HepG2 (cell line): ENCODE data around the gene GCNT4. TPM values are rescaled to one million over a fixed set of nuclear protein-coding genes. Genes with fewer than 3 reads are reported as not detected.

ENCODE experiments used
- ATAC-seq: fragments of 200-7000 bp; cut with Tn5 transposase; 3 replicates; pipeline ENCODE4 v1.9.1; 2020; ENCODE audit warnings: mild to moderate bottlenecking, moderate library complexity
- BruUV-seq: library from RNA; stranded (reverse); fragments of 400-500 nt; replicated peaks from 2 replicates; lab custom pipeline; 2021; lab: Mats Ljungman, UMichigan
- CTCF ChIA-PET: fragments of 300-600 bp; formaldehyde crosslinking; extraction: SDS; loops from one replicate; lab custom pipeline; 2021; ENCODE audit warnings: low total read pairs, inconsistent platforms, low intra/inter-chr PET ratio; lab: Yijun Ruan, JAX
- POLR2A ChIA-PET: fragments of 350-600 bp; sonication (Branson Sonifier 250); formaldehyde crosslinking; loops from one replicate; lab custom pipeline; 2020; ENCODE audit warnings: antibody characterized with exemption, inconsistent platforms; lab: Yijun Ruan, JAX
- DNase-seq: peaks from one replicate; pipeline ENCODE4 v3.0.0-alpha.2; 2015; ENCODE audit warnings: low spot score
- FAIRE-seq: peaks from 3 replicates; lab custom pipeline; 2011; peaks lifted over from hg19 to GRCh38; lab: Jason Lieb, UNC
- H2AFZ ChIP-seq: one replicate; pipeline ENCODE4 v1.6.1; 2011; ENCODE audit warnings: low read length, inconsistent platforms
- H3K27ac ChIP-seq: fragments of 300-600 bp; 3 replicates; pipeline ENCODE4 v1.8.0; 2011; ENCODE audit warnings: mixed run types, mild to moderate bottlenecking, mixed read lengths, low read length, inconsistent platforms; ENCODE audit not compliant: insufficient read depth; ENCODE audit errors: extremely low read length
- H3K27me3 ChIP-seq, 2 experiments: fragments of 200-600 bp in 1 of 2; 2 replicates in 1 of 2; 3 replicates in 1 of 2; pipeline versions ENCODE4 v1.6.0 to v1.8.0; 2011; ENCODE audit warnings: low read length in 2 of 2, mild to moderate bottlenecking in 2 of 2, moderate library complexity in 2 of 2, inconsistent platforms in 1 of 2; ENCODE audit not compliant: insufficient read depth in 2 of 2, control insufficient read depth in 1 of 2
- H3K36me3 ChIP-seq, 2 experiments: fragments of 200-600 bp in 1 of 2; replicated peaks in 1 of 2; 2 replicates in 1 of 2; 3 replicates in 1 of 2; pipeline versions ENCODE4 v1.5.1 to v1.8.0; 2011; ENCODE audit warnings: low read length in 2 of 2, inconsistent platforms in 1 of 2; ENCODE audit not compliant: insufficient read depth in 2 of 2, control insufficient read depth in 1 of 2
- H3K4me1 ChIP-seq: 2 replicates; pipeline ENCODE4 v1.5.1; 2012; ENCODE audit warnings: low read length, inconsistent platforms; ENCODE audit not compliant: insufficient read depth
- H3K4me2 ChIP-seq: 2 replicates; pipeline ENCODE4 v1.6.0; 2011; ENCODE audit warnings: low read depth, low read length, inconsistent platforms
- H3K4me3 ChIP-seq, 3 experiments: fragments of 200-600 bp in 1 of 3; sonication (generic), shearing (Covaris generic) in 1 of 3; replicated peaks in 1 of 3; 2 replicates each; pipeline ENCODE4 v1.5.1; 2011 to 2016; ENCODE audit warnings: low read length in 3 of 3, inconsistent platforms in 2 of 3, low read depth in 2 of 3, mild to moderate bottlenecking in 2 of 3, control low read depth in 1 of 3, mixed read lengths in 1 of 3; ENCODE audit not compliant: insufficient read depth in 1 of 3
- H3K79me2 ChIP-seq: one replicate; pipeline ENCODE4 v1.6.1; 2011; ENCODE audit warnings: low read length, inconsistent platforms; ENCODE audit not compliant: insufficient read depth
- H3K9ac ChIP-seq: 2 replicates; pipeline ENCODE4 v1.6.0; 2011; ENCODE audit warnings: mild to moderate bottlenecking, low read depth, low read length, inconsistent platforms; ENCODE audit not compliant: insufficient read depth
- H3K9me3 ChIP-seq: 2 replicates; pipeline ENCODE4 v1.5.1; 2012; ENCODE audit warnings: mild to moderate bottlenecking, low read length
- H4K20me1 ChIP-seq: 2 replicates; pipeline ENCODE4 v1.6.0; 2011; ENCODE audit warnings: inconsistent platforms, mild to moderate bottlenecking, low read length, moderate library complexity; ENCODE audit not compliant: insufficient read depth
- ELF3 ChIP-seq: IDR thresholded peaks from 2 replicates; pipeline ENCODE4 v1.6.1; 2016; ENCODE audit warnings: missing genetic modification reagents, missing compliant biosample characterization
- GFI1 ChIP-seq: sonication (generic); formaldehyde crosslinking; IDR thresholded peaks from 2 replicates; pipeline ENCODE4 v1.5.0; 2020; ENCODE audit warnings: missing genetic modification reagents, mild to moderate bottlenecking, borderline replicate concordance
- MEF2D ChIP-seq: sonication (generic); formaldehyde crosslinking; IDR thresholded peaks from 2 replicates; pipeline ENCODE4 v1.5.1; 2020; ENCODE audit warnings: mild to moderate bottlenecking, missing genetic modification reagents
- MIER3 ChIP-seq: IDR thresholded peaks from 2 replicates; pipeline ENCODE4 v1.6.1; 2016; ENCODE audit warnings: missing compliant biosample characterization, borderline replicate concordance
- MZF1 ChIP-seq: sonication (generic); formaldehyde crosslinking; IDR thresholded peaks from 2 replicates; pipeline ENCODE4 v1.8.1; 2023; ENCODE audit warnings: mild to moderate bottlenecking, missing genetic modification reagents, borderline replicate concordance
- SMAD1 ChIP-seq: sonication (generic); formaldehyde crosslinking; IDR thresholded peaks from 2 replicates; pipeline ENCODE4 v1.4.0; 2020; ENCODE audit warnings: missing genetic modification reagents, low read depth, mild to moderate bottlenecking, borderline replicate concordance
- ZFP36L2 ChIP-seq: sonication (generic); formaldehyde crosslinking; IDR thresholded peaks from 2 replicates; pipeline ENCODE4 v1.4.0; 2020; ENCODE audit warnings: missing genetic modification reagents
- ZNF20 ChIP-seq: sonication (generic); formaldehyde crosslinking; IDR thresholded peaks from 2 replicates; pipeline ENCODE4 v1.4.0; 2020; ENCODE audit warnings: mild to moderate bottlenecking, moderate library complexity, missing genetic modification reagents
- ZNF713 ChIP-seq: sonication (generic); formaldehyde crosslinking; IDR thresholded peaks from 2 replicates; pipeline ENCODE4 v1.4.0; 2020; ENCODE audit warnings: mild to moderate bottlenecking, missing genetic modification reagents
- ZNF781 ChIP-seq: sonication (generic); formaldehyde crosslinking; IDR thresholded peaks from 2 replicates; pipeline ENCODE4 v1.5.1; 2020; ENCODE audit warnings: borderline replicate concordance, mild to moderate bottlenecking, missing genetic modification reagents; ENCODE audit errors: not compliant biosample characterization
- ZNF792 ChIP-seq: IDR thresholded peaks from 2 replicates; pipeline ENCODE4 v1.6.1; 2016
- ZSCAN30 ChIP-seq: sonication (generic); formaldehyde crosslinking; IDR thresholded peaks from 2 replicates; pipeline ENCODE4 v1.5.0; 2020; ENCODE audit warnings: mild to moderate bottlenecking, missing genetic modification reagents
- WGBS: methylation state at CpG from one replicate; pipeline ENCODE4 v1.1.6; 2017; ENCODE audit warnings: low lambda C conversion rate; 5-methylcytosine and 5-hydroxymethylcytosine counted together
- in situ Hi-C: cut with HindIII; loops from 2 replicates; pipeline ENCODE4 v1.10.0; 2017; ENCODE audit warnings: low pct_unique_long_range_greater_than_20kb; ENCODE audit not compliant: extremely low pct_ligation_motif_present
- intact Hi-C: fragments of 100-400 bp; cut with micrococcal nuclease; formaldehyde crosslinking; loops from one replicate; pipeline ENCODE4 v1.10.0; 2022; ENCODE audit not compliant: unreplicated experiment
- polyA plus RNA-seq, 8 experiments: library from polyadenylated mRNA; depleted of rRNA in 3 of 8; stranded (reverse) in 7 of 8; unstranded in 1 of 8; fragments of >200 nt; fragmentation: Illumina TruSeq in 4 of 8; extraction: Trizol in 4 of 8; gene quantifications; 2 replicates each; pipeline versions ENCODE4 v1.2.1 to v1.2.3, GENCODE V29; 2011 to 2016; ENCODE audit warnings: low read depth in 4 of 8, missing spikeins in 1 of 8, mixed read lengths in 1 of 8; ENCODE audit not compliant: insufficient read depth in 1 of 8
- total RNA-seq, 5 experiments: library from RNA; depleted of rRNA; stranded (reverse); fragments of >200 nt; fragmentation: Illumina TruSeq; extraction: Trizol; gene quantifications; 2 replicates each; pipeline ENCODE4 v1.2.3, GENCODE V29; 2016; ENCODE audit warnings: low read depth in 1 of 5
- TF ChIP-seq, protein P1 (sequence below): sonication (generic); formaldehyde crosslinking; IDR thresholded peaks from 2 replicates; pipeline ENCODE4 v1.4.0; 2020; ENCODE audit warnings: missing genetic modification reagents

Gene GCNT4
- total and polyA plus RNA-seq, 2 of the 13 experiments (the other 11 are each of a cell fraction or from before 2014, with no cell fraction given): 0.22 to 0.38 TPM

DNA sequence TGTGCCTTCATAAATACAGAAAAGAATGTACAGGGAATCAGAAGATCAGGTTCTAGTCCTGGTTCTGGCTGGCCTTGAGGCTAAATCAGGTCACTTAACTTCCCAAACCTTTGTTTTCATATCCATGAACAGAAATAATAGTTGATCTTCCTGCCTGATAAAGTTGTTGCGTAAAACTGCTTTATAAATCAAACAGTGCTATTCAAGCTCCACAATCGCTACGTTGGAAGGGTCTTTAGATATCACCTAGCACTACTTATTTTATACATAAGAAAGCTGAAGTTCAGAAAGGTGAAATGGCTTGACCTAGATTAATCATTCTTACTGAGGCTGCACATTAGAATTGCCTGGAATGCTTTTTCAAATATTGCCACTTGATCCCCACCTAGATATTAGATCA, 36.3 kb upstream of the GCNT4 start:
- Histone ChIP-seq H2AFZ (no peak overlapping the region), H3K27me3 (peaks cover 3% of the 10 kb centered on the region in 2 experiments; a peak in 2 of 5 replicates), H3K4me3 (no peak overlapping the region), H3K4me1 (no peaks in the 10 kb centered on the region), H3K36me3 (no peaks in the 10 kb centered on the region), H3K79me2 (no peaks in the 10 kb centered on the region), H3K4me2 (no peak overlapping the region), H3K27ac (no peak overlapping the region), H4K20me1 (no peaks in the 10 kb centered on the region), H3K9ac (no peak overlapping the region), H3K9me3 (no peaks in the 10 kb centered on the region)
- WGBS: 69% methylated on average over 3 of the region's 3 CpGs
- no peak for DNase-seq
- POLR2A ChIA-PET: no interaction called here
- no peak for FAIRE-seq
- in situ Hi-C loops (no loop called here), intact Hi-C loops (no loop called here)
- CTCF ChIA-PET: no interaction called here
- BruUV-seq: no TSS peak
- no peak for ATAC-seq
- TF ChIP-seq ZNF792 (CRISPR knock-in tag) (no peak), ZNF20 (CRISPR knock-in tag) (no peak), SMAD1 (CRISPR knock-in tag) (no peak), ZFP36L2 (no peak), ELF3 (CRISPR knock-in tag) (no peak), ZSCAN30 (no peak), ZNF713 (CRISPR knock-in tag) (no peak), MZF1 (CRISPR knock-in tag) (no peak), MEF2D (no peak), GFI1 (no peak), ZNF781 (CRISPR knock-in tag) (no peak), MIER3 (no peak)
- TF ChIP-seq, protein P1, sequence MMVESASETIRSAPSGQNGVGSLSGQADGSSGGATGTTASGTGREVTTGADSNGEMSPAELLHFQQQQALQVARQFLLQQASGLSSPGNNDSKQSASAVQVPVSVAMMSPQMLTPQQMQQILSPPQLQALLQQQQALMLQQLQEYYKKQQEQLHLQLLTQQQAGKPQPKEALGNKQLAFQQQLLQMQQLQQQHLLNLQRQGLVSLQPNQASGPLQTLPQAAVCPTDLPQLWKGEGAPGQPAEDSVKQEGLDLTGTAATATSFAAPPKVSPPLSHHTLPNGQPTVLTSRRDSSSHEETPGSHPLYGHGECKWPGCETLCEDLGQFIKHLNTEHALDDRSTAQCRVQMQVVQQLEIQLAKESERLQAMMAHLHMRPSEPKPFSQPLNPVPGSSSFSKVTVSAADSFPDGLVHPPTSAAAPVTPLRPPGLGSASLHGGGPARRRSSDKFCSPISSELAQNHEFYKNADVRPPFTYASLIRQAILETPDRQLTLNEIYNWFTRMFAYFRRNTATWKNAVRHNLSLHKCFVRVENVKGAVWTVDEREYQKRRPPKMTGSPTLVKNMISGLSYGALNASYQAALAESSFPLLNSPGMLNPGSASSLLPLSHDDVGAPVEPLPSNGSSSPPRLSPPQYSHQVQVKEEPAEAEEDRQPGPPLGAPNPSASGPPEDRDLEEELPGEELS (CRISPR knock-in tag): no peak
